Smooth muscle cell (in vitro differentiated cells): Measurements from ENCODE around the gene DNAJC9. TPM values are rescaled to one million over a fixed set of nuclear protein-coding genes. Genes with fewer than 3 reads are reported as not detected.

Experiments used
- DNase-seq: peaks from one replicate; lab custom pipeline; 2025; ENCODE audit not compliant: unreplicated experiment; lab: John Stamatoyannopoulos, UW
- H2AFZ ChIP-seq: fragments of 200-600 bp; sonication (generic); 2 replicates; pipeline ENCODE4 v1.6.0; 2016; ENCODE audit warnings: antibody characterized with exemption, low read depth, mild to moderate bottlenecking
- H3F3A ChIP-seq: fragments of 200-600 bp; sonication (generic); 2 replicates; pipeline ENCODE4 v1.6.0; 2017; ENCODE audit warnings: antibody characterized with exemption, low read depth
- H3K27ac ChIP-seq: fragments of 200-600 bp; sonication (generic); 2 replicates; pipeline ENCODE4 v1.5.1; 2016; ENCODE audit warnings: low read depth, mild to moderate bottlenecking
- H3K27me3 ChIP-seq: fragments of 200-600 bp; sonication (generic); 2 replicates; pipeline ENCODE4 v1.6.1; 2016; ENCODE audit warnings: low read depth, mild to moderate bottlenecking
- H3K36me3 ChIP-seq: fragments of 200-600 bp; sonication (generic); 2 replicates; pipeline ENCODE4 v1.5.1; 2016; ENCODE audit warnings: low read depth
- H3K4me1 ChIP-seq: fragments of 200-600 bp; sonication (generic); 2 replicates; pipeline ENCODE4 v1.5.1; 2016; ENCODE audit warnings: low read depth
- H3K4me2 ChIP-seq: fragments of 200-600 bp; sonication (generic); 2 replicates; pipeline ENCODE4 v1.6.0; 2016; ENCODE audit warnings: mild to moderate bottlenecking
- H3K4me3 ChIP-seq: fragments of 200-600 bp; sonication (generic); 2 replicates; pipeline ENCODE4 v1.5.1; 2016; ENCODE audit warnings: mild to moderate bottlenecking
- H3K79me2 ChIP-seq: fragments of 200-600 bp; sonication (generic); 2 replicates; pipeline ENCODE4 v1.6.0; 2016; ENCODE audit warnings: low read depth, mild to moderate bottlenecking
- H3K9ac ChIP-seq: fragments of 200-600 bp; sonication (generic); 2 replicates; pipeline ENCODE4 v1.6.0; 2016; ENCODE audit warnings: low read depth
- H3K9me3 ChIP-seq: fragments of 200-600 bp; sonication (generic); replicated peaks from 2 replicates; pipeline ENCODE4 v1.5.1; 2016; ENCODE audit warnings: low read depth
- H4K20me1 ChIP-seq: fragments of 200-600 bp; sonication (generic); 2 replicates; pipeline ENCODE4 v1.6.0; 2016; ENCODE audit warnings: low read depth
- WGBS: methylation state at CpG from one replicate; pipeline ENCODE4 v1.1.7; 2016; ENCODE audit warnings: low lambda C conversion rate; 5-methylcytosine and 5-hydroxymethylcytosine counted together
- polyA plus RNA-seq: library from polyadenylated mRNA; unstranded; fragments of >200 nt; fragmentation: Nextera tagmentation; extraction: Ambion mirVana; gene quantifications from 2 replicates; pipeline ENCODE4 v1.2.1, GENCODE V29; 2016
- total RNA-seq: library from RNA; depleted of rRNA; stranded (reverse); fragments of >200 nt; gene quantifications from 2 replicates; pipeline ENCODE4 v1.2.3, GENCODE V29; 2014
- TF ChIP-seq, protein P1 (sequence below): fragments of 200-600 bp; sonication (generic); IDR thresholded peaks from 2 replicates; pipeline ENCODE4 v1.5.1; 2017; ENCODE audit warnings: borderline replicate concordance, mild to moderate bottlenecking, antibody characterized with exemption; ENCODE audit not compliant: insufficient read depth, poor library complexity, severe bottlenecking

The DNAJC9 gene
- total and polyA plus RNA-seq, 2 experiments from 2014 or later: 19.7 to 22.1 TPM

DNA sequence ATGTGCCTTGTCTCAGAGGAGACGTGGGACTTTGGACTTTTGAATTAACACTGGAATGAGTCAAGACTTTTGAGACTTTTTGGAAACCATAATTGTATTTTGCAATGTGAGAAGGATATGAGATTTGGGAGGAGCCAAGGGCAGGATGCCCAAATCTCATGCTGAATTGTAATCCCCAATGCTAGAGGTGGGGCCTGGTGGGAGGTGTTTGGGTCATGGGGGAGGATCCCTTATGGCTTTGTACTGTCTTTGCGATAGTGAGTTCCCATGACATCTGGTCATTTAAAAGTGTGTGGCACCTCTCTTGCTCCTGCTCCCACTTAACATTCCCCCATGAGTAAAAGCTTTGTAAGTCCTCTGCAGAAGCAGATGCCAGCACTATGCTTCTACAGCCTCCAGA lies 39.2 kb downstream of the DNAJC9 start:
- H4K20me1 ChIP-seq: no peaks in the 10 kb centered on the region
- no peak overlapping the region for H3K27ac ChIP-seq
- H3K36me3 ChIP-seq: no peaks in the 10 kb centered on the region
- no peak overlapping the region for H2AFZ ChIP-seq
- H3K79me2 ChIP-seq: no peaks in the 10 kb centered on the region
- H3F3A ChIP-seq: no peaks in the 10 kb centered on the region
- no peaks in the 10 kb centered on the region for H3K4me1 ChIP-seq
- DNase-seq: no peak
- no peak overlapping the region for H3K4me3 ChIP-seq
- no peaks in the 10 kb centered on the region for H3K27me3 ChIP-seq
- TF ChIP-seq, protein P1, sequence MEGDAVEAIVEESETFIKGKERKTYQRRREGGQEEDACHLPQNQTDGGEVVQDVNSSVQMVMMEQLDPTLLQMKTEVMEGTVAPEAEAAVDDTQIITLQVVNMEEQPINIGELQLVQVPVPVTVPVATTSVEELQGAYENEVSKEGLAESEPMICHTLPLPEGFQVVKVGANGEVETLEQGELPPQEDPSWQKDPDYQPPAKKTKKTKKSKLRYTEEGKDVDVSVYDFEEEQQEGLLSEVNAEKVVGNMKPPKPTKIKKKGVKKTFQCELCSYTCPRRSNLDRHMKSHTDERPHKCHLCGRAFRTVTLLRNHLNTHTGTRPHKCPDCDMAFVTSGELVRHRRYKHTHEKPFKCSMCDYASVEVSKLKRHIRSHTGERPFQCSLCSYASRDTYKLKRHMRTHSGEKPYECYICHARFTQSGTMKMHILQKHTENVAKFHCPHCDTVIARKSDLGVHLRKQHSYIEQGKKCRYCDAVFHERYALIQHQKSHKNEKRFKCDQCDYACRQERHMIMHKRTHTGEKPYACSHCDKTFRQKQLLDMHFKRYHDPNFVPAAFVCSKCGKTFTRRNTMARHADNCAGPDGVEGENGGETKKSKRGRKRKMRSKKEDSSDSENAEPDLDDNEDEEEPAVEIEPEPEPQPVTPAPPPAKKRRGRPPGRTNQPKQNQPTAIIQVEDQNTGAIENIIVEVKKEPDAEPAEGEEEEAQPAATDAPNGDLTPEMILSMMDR: no peak
- WGBS: 100% methylated on average over 2 of the region's 2 CpGs
- no peak overlapping the region for H3K9ac ChIP-seq
- no peak overlapping the region for H3K4me2 ChIP-seq
- no peaks in the 10 kb centered on the region for H3K9me3 ChIP-seq

DNA sequence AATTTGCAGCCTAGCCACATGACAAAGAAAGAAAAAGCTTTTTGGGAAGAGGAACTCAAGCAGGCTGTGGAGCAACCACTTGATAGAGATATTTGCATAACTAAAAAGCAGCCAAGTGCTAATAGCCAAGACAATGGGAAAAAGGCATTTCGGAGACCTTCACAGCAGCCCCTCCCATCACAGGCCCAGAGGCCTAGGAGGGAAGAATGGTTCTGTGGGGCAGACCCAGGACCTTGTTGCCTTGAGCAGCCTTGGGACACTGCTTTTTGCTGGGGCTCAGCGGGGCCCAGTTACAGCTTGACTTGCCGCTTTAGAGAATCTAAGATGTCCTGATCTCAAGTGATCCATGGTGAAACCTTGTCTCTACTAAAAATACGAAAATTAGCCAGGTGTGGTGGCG lies 40.7 kb downstream of the DNAJC9 start:
- Histone ChIP-seq H3K9me3 (no peaks in the 10 kb centered on the region), H3K36me3 (no peaks in the 10 kb centered on the region), H3K4me1 (no peaks in the 10 kb centered on the region), H3K27me3 (no peaks in the 10 kb centered on the region), H3K9ac (no peak overlapping the region), H3K4me3 (no peak overlapping the region), H3K27ac (no peak overlapping the region), H2AFZ (no peak overlapping the region), H3K79me2 (no peaks in the 10 kb centered on the region), H3K4me2 (no peak overlapping the region), H4K20me1 (no peaks in the 10 kb centered on the region), H3F3A (no peaks in the 10 kb centered on the region)
- no peak for DNase-seq
- 92% methylated on average over 5 of the region's 5 CpGs for WGBS
- TF ChIP-seq, protein P1: no peak

DNA sequence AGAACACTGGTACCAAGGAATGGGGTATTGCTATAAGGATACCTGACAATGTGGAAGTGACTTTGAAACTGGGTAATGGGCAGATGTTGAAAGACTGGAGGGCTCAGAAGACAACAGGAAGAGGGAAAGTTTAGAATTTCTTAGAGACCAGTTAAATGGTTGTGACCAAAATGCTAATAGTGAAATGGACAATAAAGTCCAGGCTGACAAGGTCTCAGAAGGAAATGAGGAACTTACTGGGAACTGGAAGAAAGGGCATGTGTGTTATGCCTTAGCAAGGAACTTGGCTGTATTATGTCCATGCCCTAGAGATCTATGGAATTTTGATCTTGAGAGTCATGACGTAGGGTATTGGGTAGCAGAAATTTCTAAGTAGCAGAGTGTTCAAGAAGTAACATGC lies 41.2 kb downstream of the DNAJC9 start:
- H3K4me2 ChIP-seq: no peak overlapping the region
- H3K9ac ChIP-seq: no peak overlapping the region
- H3K9me3 ChIP-seq: no peaks in the 10 kb centered on the region
- no peaks in the 10 kb centered on the region for H3K36me3 ChIP-seq
- H4K20me1 ChIP-seq: no peaks in the 10 kb centered on the region
- 100% methylated on average over 1 of the region's 1 CpG for WGBS
- TF ChIP-seq, protein P1: no peak
- no peak overlapping the region for H3K27ac ChIP-seq
- no peak overlapping the region for H2AFZ ChIP-seq
- no peaks in the 10 kb centered on the region for H3K79me2 ChIP-seq
- no peak overlapping the region for H3K4me3 ChIP-seq
- H3K4me1 ChIP-seq: no peaks in the 10 kb centered on the region
- H3K27me3 ChIP-seq: no peaks in the 10 kb centered on the region
- no peaks in the 10 kb centered on the region for H3F3A ChIP-seq
- DNase-seq: no peak

DNA sequence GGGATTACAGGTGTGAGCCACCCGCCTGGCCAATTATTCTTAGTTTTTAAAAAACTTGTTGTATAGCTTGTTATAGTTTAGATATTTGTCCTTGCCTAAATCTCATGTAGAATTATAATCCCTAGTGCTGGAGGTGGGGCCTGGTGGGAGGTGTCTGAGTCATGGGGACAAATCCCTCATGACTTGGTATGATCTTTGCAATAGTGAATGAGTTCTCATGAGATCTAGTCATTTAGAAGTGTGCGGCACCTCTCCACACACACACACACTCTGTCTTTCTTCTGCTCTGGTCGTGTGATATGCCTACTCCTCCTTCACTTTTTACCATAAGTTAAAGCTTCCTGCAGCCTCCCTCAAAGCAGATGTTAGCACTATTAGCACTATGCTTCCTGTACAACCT lies 42.0 kb downstream of the DNAJC9 start:
- H2AFZ ChIP-seq: no peak overlapping the region
- H3F3A ChIP-seq: no peaks in the 10 kb centered on the region
- H3K9ac ChIP-seq: no peak overlapping the region
- no peak overlapping the region for H3K4me3 ChIP-seq
- DNase-seq: no peak
- no peak overlapping the region for H3K27ac ChIP-seq
- WGBS: 100% methylated on average over 3 of the region's 3 CpGs
- no peaks in the 10 kb centered on the region for H3K27me3 ChIP-seq
- H3K4me2 ChIP-seq: no peak overlapping the region
- no peaks in the 10 kb centered on the region for H4K20me1 ChIP-seq
- H3K36me3 ChIP-seq: no peaks in the 10 kb centered on the region
- no peaks in the 10 kb centered on the region for H3K9me3 ChIP-seq
- TF ChIP-seq, protein P1: no peak
- no peaks in the 10 kb centered on the region for H3K79me2 ChIP-seq
- no peaks in the 10 kb centered on the region for H3K4me1 ChIP-seq
